8988T (cell line): Measurements from ENCODE around the gene JADE2.

Experiments
- DNase-seq: peaks from one replicate; pipeline ENCODE4 v3.0.0; 2011

JADE2 gene

GRCh38 chr5:134571693-134572405 lies 46.4 kb downstream of the JADE2 start:
- DNase-seq, result no peak

GRCh38 chr5:134572811-134573210 lies 47.3 kb downstream of the JADE2 start:
- no peak for DNase-seq

DNA sequence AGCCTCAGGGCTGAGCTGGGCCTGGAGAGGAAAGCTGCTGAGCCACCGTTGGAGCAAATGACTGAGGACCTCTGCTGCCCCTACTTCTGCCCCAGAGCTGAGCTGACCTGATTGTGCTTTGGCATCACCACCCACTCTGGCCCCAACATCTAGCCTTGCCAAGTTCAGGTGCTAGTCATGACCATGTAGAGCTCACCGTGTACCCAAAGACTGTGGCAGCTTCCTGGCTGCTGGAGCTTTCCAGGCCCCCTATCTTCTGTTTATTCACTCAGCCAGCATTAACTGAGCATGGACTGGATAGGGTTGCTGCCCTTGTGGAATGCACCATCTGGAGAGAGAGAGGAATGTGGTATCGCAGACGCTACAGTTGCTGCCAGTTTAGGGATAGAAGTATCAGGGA lies 49.1 kb downstream of the JADE2 start:
- no peak for DNase-seq

GRCh38 chr5:134575316-134575715 lies 49.8 kb downstream of the JADE2 start:
- no peak for DNase-seq

GRCh38 chr5:134576386-134577021 lies 51.0 kb downstream of the JADE2 start:
- no peak for DNase-seq

DNA sequence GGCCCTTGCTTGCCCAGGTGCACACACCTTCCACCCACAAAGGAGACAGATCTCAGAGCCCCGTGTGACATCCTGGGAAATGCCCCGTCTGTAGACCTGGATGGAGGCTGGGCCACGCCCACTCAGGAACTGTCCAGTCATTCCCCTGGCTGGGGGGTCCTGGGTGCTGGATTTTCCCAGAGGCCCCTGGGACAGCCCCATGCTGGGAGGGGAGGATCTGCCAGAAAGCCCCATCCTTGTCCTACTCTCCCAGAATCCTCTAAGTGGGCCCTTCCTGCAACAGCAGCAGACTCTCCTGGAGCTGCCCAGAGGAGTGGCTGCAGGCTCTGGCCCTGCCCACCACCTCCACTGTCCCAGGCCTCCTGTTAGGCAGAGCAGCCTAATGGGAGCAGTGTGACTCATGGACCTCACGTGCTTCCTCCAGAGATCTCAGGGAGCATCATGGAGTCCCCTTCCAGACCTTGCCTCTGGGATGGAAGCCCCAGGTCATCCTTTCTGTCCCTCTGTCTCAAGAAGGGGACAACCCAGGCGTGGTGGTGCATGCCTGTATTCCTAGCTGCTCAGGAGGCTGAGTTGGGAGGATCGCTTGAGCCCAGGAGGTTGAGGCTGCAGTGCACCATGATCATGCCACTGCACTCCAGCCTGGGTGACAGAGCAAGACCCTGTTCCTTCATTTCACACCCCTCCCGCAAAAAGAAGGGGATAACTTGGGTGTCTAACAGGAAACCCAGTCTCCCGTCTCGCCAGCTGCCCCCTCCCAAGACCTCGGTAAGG lies 51.7 kb downstream of the JADE2 start:
- peak; percentile 70 for DNase-seq

DNA sequence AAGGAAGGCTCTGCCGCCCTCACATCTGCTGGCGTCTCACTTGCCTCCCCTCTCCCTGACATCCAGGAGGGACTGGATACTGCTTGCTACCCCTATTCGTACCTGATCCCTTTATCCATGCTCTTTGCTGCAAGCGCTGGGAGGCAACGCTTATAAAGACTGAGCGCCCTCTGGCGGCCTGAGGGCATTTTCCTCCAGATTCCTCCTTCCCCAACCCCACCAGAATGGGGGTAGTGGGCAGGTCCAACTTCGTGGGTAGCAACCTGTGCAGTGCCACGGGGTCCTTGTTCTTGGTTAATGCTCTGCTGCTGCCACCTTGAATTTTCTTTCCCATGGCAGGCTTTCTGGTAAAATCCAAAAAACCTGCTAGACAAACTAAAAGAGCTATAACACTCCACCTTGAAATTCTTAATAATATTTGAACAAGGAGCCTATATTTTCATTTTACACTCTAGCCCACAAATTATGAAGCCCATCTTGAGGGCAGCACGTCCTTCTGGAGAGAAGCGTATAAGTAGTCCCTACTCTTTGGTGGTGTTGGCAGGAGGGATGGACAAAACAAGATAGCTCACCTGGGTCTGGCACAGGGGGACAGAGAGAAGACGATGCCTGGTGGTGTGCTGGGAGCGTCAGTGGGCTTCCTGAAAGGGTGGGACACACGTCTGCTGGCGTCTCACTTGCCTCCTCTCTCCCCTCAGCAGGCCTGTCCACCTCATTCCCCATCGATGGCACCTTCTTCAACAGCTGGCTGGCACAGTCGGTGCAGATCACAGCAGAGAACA lies 52.5 kb downstream of the JADE2 start:
- peak; percentile 76 for DNase-seq

GRCh38 chr5:134578578-134579283 lies 53.3 kb downstream of the JADE2 start:
- DNase-seq, result no peak

DNA sequence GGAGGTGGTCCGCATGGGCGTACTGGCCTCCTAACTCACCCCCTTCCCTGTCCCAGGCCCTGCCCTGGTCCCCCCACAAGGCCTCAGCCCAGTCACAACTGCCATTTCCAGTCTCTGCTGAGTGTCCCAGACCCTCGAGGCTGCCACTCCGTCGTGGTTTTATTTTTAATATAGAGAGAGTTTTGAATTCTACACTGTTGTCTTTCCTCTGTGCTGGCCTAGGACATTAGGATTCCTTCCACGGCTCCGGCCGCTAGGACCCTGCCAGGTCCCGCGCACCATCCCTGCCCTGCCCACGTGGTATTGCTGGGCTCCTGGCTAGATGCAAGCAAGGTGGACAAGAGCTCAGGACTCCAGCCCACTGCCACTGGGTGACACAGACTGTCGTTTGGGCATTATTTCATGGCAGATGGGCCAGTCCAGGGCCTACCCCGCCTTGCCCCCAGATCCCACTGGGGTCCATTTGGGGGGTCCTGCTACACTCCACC lies 53.9 kb downstream of the JADE2 start:
- no peak for DNase-seq

DNA sequence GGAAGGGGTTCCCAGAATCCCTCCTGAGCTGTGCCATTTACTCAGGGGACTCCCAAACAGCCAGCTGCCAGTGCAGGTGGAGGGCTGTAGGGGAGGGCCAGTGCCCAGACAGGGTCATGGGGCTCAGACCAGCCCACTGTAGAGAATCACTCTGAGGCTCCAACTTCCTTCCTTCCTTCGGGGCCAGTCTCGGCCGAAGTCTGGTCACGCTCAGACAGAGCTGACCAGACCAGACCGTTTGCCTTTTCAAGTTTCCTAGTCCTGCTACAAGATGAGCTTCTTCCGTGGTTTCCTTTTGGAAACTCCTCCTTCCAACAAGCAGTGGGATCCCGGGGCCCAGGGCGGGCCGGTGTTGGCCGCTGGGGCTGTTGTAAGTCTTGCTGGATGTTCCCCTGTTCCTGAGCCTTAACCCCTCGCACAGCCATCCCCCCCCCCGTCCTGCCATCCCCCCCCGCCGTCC lies 54.6 kb downstream of the JADE2 start:
- no peak for DNase-seq

DNA sequence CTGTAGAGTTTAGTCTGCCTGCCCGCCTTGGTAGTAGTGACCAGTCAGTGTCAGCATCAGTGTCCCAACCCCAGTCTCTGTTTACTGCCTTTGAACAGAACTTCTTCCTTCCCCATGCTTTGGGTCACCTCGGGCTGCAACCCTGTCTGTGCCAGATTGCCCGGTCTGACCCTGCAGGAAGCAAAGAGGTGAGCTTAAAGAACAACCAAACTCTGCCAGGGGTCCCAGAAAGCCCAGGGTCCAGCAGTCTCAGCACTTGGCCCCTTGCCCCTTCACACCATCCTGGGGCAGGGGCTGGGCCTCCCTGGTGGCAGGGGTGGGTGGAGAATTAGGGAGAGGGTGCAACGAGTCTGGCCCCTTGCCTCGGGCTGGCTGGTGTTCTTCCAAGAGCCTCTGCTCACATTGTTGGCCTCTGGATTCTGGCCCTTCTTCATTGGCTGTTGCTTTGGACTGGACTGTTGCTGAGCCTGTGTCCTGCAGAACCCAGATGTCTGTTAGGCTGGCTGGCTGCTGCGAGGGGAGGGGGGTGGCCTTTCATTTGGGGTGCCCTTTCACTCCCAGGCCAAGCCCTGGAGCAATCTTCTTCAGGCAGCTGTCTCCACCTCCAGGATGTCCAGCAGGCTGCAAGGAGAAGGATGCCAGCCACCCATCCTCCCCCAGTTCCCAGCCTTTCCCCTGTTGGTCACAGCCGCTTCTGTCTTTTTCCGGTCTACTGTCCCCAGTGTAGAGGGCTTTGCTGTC lies 55.9 kb downstream of the JADE2 start:
- no peak for DNase-seq

GRCh38 chr5:134582281-134582680 lies 56.8 kb downstream of the JADE2 start:
- no peak for DNase-seq

- no peak for DNase-seq
These were observed 57.5 kb downstream of the JADE2 start for GRCh38 chr5:134582941-134583340.

GRCh38 chr5:134583766-134584165 lies 58.3 kb downstream of the JADE2 start:
- no peak for DNase-seq

DNA sequence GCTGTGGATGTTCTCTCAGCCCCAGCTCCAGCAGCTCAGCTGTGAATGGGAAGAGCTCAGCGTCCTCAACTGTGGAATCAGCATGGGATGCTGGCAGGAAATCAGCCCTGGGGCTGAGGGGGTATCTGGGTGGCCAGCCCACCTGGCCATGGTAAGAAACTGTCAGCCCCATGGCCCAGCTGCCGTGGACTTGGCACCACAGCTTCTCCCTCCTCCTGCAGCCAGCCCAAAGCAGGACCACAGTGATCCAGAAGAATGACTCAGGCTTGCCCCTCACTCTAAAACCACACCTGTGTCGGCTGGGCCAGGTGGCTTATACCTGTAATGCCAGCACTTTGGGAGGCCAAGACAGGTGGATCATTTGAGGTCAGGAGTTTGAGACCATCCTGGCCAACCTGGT lies 59.2 kb downstream of the JADE2 start:
- no peak for DNase-seq

DNA sequence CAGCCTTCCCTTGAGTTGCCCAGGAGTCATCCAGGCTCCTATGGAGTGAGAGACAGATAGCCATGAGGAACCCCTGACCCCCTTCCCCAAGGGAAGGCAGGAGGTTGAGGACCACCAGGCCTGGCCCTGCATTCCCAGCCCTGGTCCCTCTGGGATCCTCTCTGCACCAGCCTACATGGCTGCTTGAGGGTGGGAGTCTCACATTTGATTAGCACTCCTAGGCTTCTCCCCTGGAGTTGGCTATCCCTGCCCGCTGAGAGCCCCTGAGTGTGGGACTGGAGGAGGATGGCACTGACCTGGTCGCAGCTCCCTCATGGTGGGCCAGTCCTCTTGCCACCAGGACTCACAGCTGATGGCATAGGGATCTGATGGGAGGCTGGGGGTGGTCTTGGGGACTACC lies 60.5 kb downstream of the JADE2 start:
- DNase-seq, result no peak

DNA sequence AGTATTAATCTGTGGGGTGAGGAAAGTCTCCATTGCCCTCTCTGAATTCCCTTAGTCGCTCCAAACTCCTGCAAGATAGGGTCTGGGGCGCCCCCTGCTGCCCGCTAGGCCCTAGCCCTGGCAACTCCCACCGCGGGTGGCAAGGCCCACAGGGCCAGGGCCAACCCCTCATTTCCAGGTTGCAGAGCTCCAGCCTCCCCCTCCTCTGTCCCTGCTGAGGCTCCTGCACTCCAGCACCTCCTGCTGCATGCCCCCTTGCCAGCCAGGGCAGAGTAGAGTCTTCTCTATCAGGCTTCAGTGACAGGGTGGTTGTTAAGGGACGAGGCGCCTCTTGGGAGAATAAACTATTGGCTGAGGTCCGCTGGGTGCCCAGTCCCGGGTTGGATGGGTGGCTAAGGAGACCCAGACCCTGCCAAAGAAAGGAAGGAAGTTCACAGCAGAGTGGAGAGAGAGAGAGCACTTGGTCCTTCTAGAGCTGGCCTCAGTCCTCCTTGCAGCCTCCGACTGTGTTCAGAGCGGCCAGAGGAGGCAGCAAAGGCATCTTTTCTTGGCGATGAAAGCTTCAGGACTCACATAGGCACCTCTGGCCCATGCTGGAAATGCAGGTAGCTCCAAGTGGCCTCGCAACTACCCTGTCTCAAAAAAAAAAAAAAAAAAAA lies 61.5 kb downstream of the JADE2 start:
- peak; percentile 75 for DNase-seq

- DNase-seq, result no peak
These were observed 65.7 kb downstream of the JADE2 start for GRCh38 chr5:134590992-134591659.

GRCh38 chr5:134592141-134592746 lies 66.8 kb downstream of the JADE2 start:
- no peak for DNase-seq

DNA sequence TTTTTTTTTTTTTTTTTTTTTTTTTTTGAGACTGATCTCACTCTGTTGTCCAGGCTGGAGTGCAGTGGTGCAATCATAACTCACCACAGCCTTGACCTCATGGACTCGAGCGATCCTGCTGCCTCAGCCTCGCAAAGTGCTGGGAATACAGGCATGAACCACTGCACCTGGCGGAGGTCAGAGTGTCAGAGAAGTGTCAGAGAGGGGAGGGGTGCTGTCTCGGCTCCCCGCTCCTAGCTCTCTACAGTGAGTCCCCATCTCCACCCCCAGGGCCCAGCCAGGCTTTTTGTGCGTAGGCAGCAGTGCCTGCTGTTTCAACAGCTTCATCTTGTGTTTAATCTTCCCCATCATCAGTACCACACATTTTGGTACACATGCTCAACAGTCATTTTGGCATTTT lies 68.9 kb downstream of the JADE2 start:
- DNase-seq, result no peak
